ENCODE data around the gene CHEK1. TPM values are rescaled to one million over a fixed set of nuclear protein-coding genes. Genes with fewer than 3 reads are reported as not detected.

CHEK1 gene
- total and polyA plus RNA-seq, 9 donors = 0.24 to 3.5 (median 1.5) TPM

- no peaks in the 10 kb centered on the region for H3K36me3 ChIP-seq
- no peaks in the 10 kb centered on the region for H3K9me3 ChIP-seq
- 32 to 40% (median 33%) methylated on average over 9 of the region's 9 CpGs for WGBS, 3 donors
- H3K4me1 ChIP-seq (ENCODE audit: insufficient read depth) = peaks cover 1% of the 10 kb centered on the region
- no peaks in the 10 kb centered on the region for H3K27me3 ChIP-seq
- no peak overlapping the region for H3K27ac ChIP-seq
- H3K4me3 ChIP-seq = no peak overlapping the region
- intact Hi-C loops (cut with DNase I) = no loop called here
- TF ChIP-seq CTCF (IDR thresholded peaks at IDR 0.05) = no peak
- TF ChIP-seq POLR2A (IDR thresholded peaks at IDR 0.05) = no peak
- TF ChIP-seq EP300 (IDR thresholded peaks at IDR 0.05) = no peak
- no peak for DNase-seq
These were observed 60.3 kb downstream of the CHEK1 start for GRCh38 chr11:125685228-125685627.

DNA sequence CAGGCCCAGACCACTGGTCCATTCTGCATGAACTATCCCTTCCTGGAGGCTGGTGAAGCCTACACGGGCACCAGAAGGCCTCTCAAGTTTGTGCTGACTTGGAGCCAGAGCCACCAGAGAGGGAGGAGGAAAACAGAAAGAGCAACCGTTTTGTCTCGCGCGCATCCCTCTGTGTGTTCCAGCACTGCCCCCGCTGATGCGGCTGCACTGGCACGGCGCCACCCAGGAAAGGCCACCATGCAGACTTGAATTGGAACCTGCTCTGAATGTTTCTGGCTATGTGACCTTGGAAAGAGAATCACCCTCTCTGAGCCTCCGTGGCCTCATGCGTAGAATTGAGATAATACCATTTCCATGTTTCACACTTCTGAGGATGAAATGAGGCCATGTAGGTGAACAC lies 63.1 kb downstream of the CHEK1 start:
- Histone ChIP-seq H3K4me1 (ENCODE audit: insufficient read depth) (no peaks in the 10 kb centered on the region), H3K36me3 (no peaks in the 10 kb centered on the region), H3K9me3 (no peaks in the 10 kb centered on the region), H3K27ac (no peak overlapping the region), H3K4me3 (no peak overlapping the region), H3K27me3 (no peaks in the 10 kb centered on the region)
- no peak for DNase-seq
- WGBS, 3 donors = 72 to 77% (median 75%) methylated on average over 11 of the region's 11 CpGs
- intact Hi-C loops (cut with DNase I) = no loop called here
- TF ChIP-seq POLR2A (IDR thresholded peaks at IDR 0.05) (no peak), CTCF (IDR thresholded peaks at IDR 0.05) (no peak), EP300 (IDR thresholded peaks at IDR 0.05) (no peak)

DNA sequence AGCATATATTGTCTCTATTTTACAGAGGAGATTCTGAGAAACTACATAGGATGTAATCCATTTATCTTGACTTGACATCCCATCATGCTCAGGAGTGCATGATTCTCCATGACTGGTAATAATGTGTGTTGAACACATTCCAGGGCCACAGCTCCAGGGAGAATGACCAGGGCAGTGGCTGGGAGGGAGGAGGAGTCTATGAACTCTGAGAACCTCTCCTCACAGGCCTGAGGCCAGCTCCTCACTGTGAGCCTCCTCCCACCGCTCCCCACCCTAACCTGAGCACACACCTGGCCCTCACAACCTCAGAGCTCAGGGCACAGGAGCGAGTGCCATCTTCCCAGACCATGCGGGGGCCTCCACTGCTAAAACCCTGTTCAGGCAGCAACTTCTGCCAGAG lies 63.7 kb downstream of the CHEK1 start:
- H3K36me3 ChIP-seq = no peaks in the 10 kb centered on the region
- no peak overlapping the region for H3K4me3 ChIP-seq
- TF ChIP-seq EP300 (IDR thresholded peaks at IDR 0.05) (no peak), CTCF (IDR thresholded peaks at IDR 0.05) (no peak), POLR2A (IDR thresholded peaks at IDR 0.05) (no peak)
- no peaks in the 10 kb centered on the region for H3K27me3 ChIP-seq
- no peak overlapping the region for H3K27ac ChIP-seq
- intact Hi-C loops (cut with DNase I) = no loop called here
- 91 to 94% (median 92%) methylated on average over 3 of the region's 3 CpGs for whole genome bisulfite sequencing, 3 donors
- no peaks in the 10 kb centered on the region for H3K4me1 ChIP-seq (ENCODE audit: insufficient read depth)
- DNase-seq = no peak
- H3K9me3 ChIP-seq = no peaks in the 10 kb centered on the region

- H3K4me1 ChIP-seq (ENCODE audit: insufficient read depth) = no peaks in the 10 kb centered on the region
- no peak overlapping the region for H3K4me3 ChIP-seq
- TF ChIP-seq EP300 (IDR thresholded peaks at IDR 0.05) = no peak
- no peak for TF ChIP-seq CTCF (IDR thresholded peaks at IDR 0.05)
- no peak for TF ChIP-seq POLR2A (IDR thresholded peaks at IDR 0.05)
- H3K9me3 ChIP-seq = no peaks in the 10 kb centered on the region
- no peak for DNase-seq
- WGBS, 3 donors = 75 to 83% (median 83%) methylated on average over 6 of the region's 6 CpGs
- H3K27ac ChIP-seq = no peak overlapping the region
- intact Hi-C loops (cut with DNase I) = no loop called here
- no peaks in the 10 kb centered on the region for H3K27me3 ChIP-seq
- no peaks in the 10 kb centered on the region for H3K36me3 ChIP-seq
These were observed 64.4 kb downstream of the CHEK1 start for GRCh38 chr11:125689274-125689859.

All from ovary (tissue), 9 donors.